NCI-H1694 treated with DMSO at 0.1 percent for 48 hours (cell line): ENCODE results near the gene PYROXD2.

Experiments
- DNase-seq: peaks from one replicate; lab custom pipeline; 2025; lab: John Stamatoyannopoulos, UW

Gene PYROXD2

DNA sequence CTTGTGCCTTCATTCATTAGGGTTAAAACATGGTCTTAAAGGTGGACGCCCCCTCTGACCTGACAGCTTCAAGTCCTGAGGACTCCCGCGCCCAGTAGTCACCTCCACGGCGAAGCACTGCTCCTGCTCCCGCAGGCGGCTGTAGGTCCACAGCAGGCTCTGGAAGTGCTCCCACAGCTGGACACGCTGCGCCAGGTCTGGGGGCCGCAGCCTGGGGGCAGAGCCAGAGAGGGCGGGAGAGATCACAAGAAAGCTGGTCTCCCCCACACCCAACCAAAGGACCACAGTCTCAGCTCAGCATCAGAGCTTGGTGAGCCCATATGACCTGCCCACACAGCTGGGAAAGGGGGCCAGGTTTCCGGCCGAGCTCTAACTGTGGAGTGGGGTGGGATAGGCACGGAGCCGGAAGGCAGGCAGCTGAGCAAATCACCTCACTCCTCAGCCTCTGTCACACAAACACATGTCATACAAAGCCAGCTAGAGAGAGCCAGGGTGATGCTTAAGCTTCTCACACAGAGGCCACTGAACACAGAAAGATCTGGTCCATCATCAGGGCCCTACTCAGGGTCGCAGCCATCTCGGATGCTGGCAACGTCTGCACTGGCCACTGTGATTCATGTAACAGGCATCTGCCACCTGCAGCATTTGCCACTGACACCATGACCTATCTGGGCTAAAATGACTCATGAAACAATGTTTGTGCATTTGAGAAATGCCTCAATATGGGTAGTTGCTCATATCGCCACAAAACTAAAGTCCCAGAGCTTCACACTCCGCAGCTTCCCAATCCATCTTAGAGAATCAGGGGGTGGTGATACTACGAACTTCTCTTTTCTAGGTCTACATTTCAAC is 19.1 kb upstream of the PYROXD2 start:
- no peak for DNase-seq

DNA sequence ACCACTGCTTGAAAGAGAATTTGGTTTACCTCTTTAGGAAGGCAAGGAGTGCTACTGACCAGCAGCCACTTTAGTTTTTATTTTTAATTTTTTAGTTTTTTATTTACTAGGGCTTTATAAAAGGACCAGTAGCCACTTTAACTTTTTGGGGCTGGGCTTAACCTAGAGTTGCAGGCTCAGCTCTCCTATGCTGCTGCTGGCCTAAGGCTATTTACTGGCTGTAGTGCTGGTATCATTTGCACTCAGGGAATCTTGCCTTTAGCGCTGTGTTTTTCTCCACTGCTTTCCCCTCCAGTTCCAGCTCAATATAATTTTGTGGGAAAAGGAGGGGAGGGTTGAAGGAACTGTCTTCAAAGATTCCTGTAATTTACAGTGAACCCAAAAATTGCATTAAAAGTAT is 18.4 kb upstream of the PYROXD2 start:
- DNase-seq = no peak

DNA sequence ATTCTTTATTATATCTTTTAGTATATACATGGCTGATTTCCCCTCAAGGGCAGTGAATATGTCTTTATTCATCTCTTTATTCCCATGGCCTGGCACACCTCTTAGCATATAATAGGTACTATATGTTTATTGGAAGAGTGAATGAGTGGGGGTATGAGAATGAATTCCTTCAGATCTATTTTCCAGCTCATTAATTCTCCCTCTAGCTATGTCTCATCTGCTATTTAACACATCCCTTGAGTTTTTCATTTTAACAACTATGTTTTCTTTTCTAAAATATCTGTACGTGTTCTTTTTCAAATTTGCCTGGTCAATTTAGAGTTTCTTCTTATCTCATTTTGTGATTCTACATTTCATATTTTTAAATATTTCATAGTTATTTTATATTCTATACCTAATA is 17.3 kb upstream of the PYROXD2 start:
- no peak for DNase-seq

DNA sequence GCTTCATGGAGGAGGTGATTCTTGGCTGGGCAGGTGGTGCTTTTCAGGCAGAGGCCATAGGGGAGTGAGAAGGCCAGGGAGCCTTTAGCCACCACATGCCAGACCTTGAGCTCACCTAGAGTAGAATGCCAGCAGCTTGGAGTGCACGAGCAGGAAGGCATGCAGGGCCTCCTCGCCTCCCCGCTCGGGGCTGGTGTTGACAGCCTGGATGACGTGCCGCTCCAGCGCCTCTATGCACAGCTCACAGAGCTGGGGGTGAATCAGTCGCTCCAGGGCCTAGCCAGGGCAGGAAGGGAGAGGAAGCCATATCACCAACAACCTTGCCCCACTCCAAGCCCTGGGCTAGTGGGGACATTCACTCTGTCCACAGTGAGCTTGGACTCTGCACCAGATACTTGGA is 16.0 kb upstream of the PYROXD2 start:
- no peak for DNase-seq

DNA sequence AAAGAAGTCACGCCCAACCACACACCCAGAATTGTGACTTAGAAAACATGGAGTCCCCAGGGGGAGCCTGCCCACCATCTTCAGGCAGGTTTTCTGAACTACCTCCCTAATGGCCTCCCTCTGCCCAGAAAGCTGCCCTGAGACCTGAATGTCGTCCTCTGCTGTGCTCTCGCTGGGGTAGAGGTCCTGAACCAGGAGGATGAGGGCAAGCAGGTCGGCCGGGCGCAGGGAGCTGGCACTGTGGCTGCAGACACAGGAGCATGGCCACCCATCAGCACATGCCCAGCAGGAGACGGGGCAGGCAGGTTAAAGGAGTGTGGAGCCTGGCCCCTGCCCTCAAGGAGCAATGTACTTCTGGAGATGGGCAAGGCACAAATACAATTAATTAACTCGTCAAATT is 15.4 kb upstream of the PYROXD2 start:
- DNase-seq = no peak

DNA sequence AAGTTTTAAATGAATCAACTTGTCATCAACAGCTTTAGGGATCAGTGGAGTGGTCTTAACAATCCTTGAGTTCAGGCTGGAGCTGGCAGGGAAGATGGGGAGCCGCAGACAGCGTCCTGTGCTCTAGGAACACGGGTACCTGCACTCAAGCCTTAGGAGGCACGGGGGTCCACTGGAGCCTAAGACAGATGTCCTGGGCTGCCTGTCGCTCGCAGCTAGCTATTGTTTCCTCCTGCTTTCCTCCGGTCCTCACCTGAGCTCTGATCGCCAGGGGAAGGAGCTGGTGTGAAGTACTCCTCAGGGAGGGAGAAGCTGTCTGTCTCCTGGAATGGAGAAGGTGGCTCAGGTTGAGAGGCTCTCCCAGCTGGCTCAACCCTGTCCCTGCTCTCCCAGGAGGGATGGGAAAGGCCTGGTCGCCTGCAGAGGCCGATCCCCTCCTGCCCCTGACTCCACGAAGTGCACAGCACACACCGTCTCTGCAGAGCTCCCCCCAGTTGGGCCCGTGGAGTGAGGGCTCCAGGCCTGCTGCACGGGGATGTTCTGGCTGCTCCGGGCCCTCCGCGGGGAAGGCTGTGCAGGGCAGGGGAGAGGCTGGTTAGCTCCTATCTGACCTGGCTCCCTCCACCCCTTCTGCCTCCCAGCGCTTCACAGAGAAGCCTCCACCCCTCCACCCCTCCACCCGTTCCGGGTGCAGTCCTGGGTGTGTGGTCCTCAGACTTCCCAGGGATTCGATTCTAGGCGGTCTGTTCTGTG is 14.5 kb upstream of the PYROXD2 start:
- no peak for DNase-seq

DNA sequence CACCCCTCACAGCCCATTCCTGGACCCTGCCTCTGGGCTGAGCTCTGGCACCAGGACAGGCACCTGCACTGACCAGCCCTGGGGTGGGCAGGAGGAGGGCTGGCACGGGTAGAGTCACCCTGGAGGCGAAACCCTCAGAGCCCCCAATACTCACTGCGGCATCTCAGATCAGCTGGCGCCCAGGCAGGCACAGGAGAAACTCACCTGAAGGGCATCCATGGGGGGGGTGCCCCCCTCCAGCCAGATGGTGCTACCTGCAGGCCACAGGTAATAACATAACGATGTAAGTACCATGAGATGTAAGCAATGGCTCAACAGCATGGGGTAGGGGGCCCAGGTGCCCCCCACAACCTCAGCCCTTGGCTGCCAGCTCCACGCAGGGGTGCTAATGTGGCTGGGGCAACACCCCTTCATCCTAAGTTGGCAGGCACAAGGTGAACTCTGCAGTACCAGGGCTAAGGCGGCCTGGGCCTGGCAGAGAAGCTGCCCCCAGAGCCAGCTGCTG is 12.1 kb upstream of the PYROXD2 start:
- DNase-seq = no peak

DNA sequence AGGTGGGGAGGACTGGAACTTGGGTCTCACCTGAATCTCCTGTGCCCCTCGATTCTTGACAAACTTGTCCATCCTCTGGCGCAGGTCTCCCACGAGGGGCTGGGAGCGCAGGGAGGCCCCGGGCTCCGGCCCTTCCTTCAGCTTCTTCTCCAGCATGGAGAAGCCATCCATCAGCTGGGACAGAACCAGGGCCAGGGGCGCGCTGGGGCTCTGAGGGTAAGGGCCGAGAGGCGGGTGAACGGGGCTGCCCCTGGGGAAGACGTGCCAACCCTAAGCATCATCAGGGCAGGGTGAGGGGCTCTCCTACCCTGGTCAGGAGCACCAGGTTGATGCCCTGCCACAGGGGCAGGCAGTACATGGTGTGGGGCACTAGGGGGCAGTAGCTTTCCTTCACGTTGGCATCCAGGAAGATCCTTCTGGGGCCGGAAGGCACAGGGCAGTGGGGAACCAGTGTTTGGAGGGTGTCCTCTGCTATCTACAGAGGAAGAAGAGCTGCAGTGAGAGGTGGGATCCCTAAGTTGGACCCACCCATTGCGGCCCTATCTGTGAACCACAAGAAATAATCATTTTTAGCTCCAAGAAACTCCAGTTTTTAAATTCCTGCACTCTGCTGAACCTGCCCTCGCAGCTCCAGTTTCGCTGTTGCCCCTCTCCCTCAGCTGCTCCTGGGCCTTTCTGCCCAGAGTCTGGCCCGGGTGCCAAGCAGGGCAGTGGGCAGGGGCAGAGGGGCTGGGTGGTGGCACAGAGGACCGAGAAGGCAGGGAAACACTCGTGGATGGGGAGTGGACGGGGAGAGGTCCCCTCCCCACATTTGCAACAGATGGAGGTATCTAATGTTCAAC is 10.8 kb upstream of the PYROXD2 start:
- peak; percentile 7 for DNase-seq

DNA sequence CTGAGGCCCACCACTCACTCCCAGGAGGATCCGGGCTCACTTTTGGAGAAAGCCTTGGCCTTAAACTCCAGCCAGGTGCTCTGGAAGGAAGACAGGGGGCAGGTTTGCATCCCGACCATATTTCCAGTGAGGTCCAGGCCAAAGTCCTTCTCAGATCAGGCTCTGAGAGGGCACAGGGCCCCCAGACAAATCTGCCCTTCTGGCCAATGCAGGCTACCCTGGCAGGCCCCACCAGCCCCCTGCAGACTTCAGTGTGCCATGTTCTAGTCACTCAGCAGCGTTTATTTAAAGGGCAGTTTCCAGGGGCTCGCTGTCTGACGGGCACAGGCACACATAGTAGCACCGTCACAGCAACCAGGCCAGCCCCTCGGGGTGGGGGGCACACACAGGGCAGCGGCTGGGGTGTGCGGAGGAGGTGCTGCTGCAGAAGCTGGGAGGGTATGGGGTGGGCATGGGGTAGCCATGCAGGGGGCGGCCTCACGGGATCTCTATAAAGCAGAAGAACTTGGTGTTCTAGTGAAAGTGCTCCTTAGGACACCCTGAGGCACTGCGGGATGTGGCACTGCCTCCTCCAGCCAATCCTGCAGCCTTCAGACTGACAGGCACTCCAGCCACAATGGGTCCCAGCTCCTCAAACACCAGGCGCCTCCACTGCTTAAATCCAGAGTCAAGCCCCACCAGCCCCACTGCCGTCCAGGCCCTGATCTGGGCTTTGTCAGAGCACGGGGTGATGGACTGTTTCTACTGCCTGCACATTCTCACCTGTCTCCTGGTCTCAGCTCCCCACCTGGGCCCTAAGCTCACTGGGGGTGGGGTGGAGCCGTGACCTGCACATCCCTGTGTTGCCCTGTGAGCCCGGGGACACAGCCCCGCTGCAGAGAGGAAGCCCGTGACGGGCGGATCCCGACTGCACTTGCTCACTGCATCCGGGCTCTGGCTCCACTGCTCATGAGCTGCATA is 9.6 kb upstream of the PYROXD2 start:
- no peak for DNase-seq

DNA sequence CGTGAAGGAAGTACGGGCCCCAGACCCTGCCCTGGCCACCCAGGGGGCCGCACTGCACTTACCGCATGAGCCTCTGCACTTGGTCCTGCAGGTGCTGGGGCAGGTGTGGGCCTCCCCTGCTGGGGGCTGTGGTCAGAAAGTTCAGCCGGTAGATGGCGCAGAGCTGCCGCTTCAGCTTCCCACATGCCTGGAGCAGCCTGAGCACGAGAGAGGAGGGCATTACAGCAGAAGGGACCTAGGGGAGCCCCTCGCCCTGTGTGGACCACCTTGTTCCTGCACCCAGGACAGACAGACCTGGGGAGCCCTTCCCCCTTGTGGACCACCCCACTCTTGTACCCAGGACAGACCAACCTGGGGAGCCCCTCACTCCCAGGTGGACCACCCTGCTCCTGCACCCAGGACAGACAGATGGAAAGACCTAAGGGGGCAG is 8.7 kb upstream of the PYROXD2 start:
- no peak for DNase-seq

DNA sequence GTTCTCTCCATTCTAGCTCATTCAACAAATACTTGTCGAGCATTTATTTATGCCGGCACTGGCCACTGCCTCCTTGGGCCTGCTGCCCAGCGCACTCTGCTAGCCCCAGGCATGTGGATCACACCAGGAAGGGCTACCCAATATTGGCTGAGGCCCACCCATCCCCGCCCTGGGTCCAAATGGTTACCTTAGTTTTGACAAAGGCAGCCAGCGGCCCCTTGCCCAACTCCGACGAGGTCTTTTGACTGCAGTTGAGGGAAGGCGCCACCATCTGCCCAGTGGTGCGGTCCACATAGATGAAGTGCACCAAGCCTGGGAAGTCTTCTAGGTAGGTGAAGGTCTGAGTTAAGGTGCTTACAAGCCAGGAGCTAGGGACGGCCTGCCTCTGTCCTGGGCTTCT is 7.2 kb upstream of the PYROXD2 start:
- no peak for DNase-seq

DNA sequence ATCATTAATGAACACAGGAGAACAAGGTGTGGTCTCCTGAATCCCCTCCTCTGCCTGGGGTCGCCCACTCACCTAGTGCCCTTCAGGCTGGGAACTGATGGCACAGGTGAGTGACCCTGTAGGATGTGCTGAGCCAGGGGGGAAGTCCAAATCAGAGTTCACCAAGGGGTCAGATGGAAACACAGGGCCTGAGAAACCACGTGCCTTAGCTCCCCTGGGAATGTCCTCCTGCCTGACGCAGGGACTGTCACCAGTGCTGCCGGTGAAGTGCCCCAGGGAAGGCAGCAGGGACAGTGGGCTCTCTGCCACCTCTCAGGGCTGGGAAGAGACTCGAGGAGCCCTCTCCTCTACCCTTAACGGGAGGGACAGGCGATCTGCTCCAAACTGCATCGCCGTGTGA is 5.8 kb upstream of the PYROXD2 start:
- no peak for DNase-seq

DNA sequence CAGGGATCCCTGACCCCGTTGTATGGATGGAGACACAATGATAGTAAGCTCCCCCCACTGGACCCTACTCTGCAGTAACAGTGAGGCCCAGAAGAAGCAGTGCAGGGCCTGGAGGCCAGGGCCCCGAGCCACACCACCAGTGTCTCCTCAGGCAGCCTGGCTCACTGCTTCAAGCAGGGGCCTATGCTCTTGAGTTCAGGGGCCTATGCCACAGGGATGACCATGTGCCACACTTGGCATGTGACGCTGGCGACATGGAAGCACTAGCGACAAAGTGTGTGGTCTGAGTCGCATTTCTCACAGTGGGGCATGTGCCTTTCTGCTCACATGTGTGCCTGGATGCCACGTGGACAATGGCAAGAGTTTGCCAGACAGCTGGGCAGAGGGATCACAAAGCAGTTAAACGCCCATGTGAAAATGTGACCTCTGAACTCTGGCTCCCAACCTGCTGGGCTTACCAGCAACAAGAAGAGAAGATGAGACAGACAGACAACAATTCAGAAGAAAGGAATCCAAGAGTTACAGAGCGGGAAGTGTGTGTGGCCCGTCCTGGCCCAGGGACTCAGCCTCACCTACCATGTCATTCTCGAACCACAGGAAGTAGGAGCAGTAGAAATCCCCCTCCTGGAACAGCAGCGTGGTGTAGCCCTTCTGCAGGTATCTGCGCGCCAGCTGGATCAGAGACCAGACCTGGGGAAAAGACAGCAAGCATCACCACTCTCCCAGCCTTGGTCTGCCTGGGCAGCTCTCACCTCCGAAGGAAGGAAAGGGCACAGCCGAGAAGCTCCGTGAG is 4.7 kb upstream of the PYROXD2 start:
- DNase-seq = no peak

DNA sequence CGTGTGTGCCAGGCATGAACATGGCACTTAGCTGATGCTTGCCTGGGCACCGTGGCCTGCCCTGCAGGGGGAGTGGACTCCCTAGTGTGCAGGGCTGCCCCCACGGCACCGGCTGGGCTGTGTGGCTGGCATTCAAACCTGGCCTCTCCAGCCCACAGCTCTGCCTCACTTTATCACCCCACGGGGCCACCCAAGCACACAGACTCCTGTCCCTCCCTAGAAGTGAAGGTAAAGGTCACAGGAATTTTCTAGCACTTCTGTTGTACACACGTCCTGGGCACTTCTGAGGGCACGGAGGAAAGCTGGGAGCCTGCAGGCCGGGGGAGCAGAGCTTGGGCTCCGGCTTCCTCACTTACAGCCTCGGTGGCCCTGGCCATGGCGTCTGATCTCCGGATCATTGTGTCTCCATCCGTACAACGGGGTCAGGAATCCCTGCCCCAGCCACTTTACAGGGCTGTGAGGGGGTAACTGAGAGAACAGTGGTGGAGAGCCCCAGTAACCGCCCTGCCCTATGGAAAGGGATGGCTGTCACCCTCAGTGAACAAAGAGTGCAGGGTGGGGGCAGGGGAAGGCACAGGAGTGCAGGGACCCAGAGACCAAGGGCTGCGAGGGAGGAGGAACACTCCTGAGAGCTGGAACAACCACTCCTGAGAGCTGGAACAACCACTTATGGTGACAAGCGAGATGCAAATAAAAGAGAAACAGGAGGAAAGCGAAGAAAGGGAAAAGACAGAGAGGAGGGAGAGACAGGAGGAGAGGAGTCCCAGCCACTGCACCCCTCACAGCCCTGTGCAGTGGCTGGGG is 3.9 kb upstream of the PYROXD2 start:
- DNase-seq = no peak

DNA sequence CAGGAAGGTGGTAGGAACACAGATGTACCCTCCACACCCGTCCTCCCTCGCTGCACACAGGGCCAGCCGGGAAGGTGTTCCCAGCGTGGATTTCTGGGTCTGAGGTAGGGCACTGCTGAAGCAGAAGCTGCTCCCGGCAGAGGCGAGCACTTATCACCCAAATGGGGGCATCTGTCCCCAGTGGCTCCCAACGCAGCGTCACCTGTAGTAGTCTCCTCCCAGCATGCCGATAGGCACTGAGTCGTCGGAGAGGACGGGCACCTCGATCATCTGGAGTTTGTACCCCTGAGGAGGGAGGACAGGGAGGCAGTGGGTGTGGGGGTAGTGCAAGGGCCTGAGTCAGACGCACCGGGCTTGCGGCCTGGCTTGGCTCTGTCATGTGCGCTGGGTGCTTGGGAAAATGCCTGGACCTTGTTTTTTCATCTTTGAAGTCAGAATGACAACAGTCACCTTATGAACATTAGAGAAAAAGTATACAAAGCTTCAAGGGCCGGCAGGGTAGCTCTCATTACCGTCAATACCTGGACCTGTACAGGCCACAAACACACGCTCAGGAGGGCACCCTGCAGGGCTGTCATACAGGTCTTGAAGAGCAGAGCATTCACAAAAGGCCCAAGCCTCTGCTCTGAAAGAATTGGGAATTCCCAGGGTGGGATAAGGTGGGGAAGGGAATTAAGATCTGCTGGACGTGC is 3.1 kb upstream of the PYROXD2 start:
- DNase-seq = no peak

DNA sequence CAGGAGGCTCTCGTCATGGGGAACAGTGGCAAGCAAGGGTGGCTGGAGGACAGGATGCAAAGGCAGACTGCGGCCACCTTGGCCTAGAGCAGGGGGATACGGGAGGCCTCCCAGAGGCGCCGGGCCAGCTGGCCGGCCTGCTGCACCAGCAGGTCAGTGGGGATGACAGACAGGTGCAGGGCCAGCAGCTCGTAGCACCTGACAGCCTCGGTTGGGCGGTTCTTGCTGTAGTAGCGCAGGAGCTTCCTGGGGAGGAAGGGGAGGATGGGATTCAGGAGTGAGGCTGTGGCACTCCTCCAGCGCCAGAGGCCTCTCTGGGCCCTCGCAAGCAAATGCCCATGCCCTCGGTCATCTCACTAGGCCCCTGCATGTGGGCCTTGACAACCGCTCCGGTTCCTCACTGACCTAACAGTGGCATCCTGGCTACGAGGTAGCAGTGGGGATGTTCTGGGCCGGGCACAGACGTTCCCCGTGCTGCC is 2.5 kb upstream of the PYROXD2 start:
- no peak for DNase-seq

DNA sequence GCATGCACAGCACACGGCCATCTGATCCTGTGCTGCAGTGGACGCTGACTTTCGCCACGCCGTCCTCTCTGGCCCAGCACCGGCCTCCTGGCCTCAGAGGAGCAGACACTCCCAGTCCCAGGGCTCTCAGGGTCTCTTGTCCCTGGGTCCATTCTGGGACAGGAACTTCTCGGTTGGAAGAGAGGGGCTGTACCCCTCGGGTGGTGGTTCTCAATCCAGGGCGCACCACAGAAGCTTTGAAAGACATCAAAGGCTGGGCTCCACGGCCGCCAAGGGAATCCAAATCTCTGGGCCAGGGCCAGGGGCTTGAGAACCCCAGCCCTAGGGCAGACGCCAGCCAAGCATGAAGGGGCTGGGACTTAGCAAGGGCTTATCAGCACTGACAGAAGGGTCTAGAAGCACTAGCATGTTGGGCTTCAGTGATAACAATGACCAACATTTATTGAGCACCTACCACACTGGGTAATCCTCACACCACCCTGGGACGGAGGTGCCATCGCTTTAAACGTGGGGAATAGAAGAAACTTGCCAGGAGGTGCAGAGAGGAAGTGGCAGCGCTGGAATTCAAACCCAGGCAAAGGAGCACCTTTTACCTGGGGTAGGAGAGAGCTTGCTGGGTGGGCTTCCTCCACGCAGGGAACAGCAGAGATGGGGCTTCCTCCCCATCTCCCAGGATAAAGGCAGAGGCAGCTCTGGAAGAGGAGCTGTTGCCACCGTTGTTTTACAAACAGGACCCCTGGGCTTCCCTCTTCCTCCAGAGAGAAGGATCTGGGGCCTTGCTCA is 1.8 kb upstream of the PYROXD2 start:
- DNase-seq = no peak

DNA sequence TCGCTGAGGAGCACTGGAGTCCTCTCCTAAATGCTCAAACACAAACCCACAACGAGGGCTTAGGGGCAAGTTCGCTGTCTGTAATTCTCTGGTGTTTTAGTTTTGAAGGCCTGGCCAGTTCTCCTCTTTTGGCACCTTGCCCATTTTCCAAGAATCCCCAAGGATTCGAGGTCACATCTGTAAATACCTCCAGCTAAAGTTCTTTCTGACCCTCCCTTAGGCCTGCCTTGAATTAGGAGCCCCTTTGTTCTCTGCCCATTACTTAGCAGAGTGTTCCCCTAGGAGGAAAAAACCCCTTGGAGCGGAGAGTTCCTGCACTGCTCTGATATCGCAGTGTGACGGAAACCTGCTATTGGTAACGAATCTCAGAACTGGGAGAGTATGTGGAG is 743 bp upstream of the PYROXD2 start:
- no peak for DNase-seq
